T-helper 1 cell treated with Interleukin-12 subunit alpha and Interleukin-12 subunit beta and Interleukin-4 antibody, amounts not matched to agents 30 ng/mL and 1 ng/mL, for 36 hours (primary cell): ENCODE results near the gene MISP3. TPM values are rescaled to one million over a fixed set of nuclear protein-coding genes. Genes with fewer than 3 reads are reported as not detected.

Experiments
- intact Hi-C: fragments of 100-400 bp; cut with micrococcal nuclease; formaldehyde crosslinking; loops from one replicate; pipeline ENCODE4 v1.15.1; 2024
- total RNA-seq: library from RNA; stranded (reverse); gene quantifications from 2 replicates; pipeline ENCODE4 v1.2.3, GENCODE V29; 2022

The MISP3 gene
- total RNA-seq, 1 donor from 2014 or later, result 1.8 TPM

- intact Hi-C loops, result no loop called here
These were observed 5.8 kb downstream of the MISP3 start for GRCh38 chr19:14078411-14078810.

DNA sequence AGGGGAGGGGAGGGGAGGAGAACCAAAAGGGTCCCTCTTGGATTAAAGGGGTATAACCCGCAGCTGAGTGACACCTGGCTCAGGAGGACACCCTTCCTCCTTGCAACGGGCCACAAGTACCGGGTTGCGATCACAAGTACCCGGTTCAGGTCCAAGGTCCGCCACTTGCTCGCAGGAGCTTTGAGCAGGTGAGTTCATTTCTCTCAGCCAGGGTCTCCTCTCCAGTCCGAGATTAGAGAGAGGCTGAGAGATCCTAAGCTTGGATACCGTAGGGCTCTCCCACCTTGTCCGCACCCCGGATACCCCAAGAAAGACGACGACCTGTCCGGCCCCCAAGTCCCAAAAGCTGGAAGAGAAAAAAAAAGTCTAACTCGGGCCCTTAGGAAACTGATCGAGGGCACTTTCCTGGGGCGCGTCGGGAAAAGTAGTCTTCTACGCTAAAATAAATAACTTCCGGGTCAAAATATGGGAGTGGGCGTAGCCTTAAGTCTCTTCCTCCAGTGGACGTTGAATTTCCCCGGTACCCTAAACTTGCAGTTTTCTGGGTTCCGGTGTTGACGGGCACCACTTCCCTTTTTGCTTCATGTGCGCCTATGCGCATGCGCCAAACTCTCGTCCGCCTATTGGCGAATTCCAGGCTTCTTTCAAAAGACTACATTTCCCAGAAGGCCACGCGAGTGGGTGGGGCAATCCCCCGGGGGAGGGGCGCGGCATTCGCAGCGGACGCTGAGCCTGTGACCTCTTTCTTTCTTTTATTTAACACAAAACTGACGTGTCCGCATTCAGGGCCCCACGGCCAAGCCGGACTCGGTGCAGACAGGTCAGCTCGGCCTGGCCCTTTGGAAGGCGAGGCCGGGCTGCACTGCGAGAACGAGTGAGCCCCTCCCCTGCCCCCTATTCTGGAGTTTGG lies 8.6 kb downstream of the MISP3 start:
- intact Hi-C loops, result loop anchor here (1.0 to 2.0 kb wide), 14 partner anchors 8 to 930 kb away; partner anchors contain the start of genes ASF1B, BRME1, C19orf53 and CC2D1A

DNA sequence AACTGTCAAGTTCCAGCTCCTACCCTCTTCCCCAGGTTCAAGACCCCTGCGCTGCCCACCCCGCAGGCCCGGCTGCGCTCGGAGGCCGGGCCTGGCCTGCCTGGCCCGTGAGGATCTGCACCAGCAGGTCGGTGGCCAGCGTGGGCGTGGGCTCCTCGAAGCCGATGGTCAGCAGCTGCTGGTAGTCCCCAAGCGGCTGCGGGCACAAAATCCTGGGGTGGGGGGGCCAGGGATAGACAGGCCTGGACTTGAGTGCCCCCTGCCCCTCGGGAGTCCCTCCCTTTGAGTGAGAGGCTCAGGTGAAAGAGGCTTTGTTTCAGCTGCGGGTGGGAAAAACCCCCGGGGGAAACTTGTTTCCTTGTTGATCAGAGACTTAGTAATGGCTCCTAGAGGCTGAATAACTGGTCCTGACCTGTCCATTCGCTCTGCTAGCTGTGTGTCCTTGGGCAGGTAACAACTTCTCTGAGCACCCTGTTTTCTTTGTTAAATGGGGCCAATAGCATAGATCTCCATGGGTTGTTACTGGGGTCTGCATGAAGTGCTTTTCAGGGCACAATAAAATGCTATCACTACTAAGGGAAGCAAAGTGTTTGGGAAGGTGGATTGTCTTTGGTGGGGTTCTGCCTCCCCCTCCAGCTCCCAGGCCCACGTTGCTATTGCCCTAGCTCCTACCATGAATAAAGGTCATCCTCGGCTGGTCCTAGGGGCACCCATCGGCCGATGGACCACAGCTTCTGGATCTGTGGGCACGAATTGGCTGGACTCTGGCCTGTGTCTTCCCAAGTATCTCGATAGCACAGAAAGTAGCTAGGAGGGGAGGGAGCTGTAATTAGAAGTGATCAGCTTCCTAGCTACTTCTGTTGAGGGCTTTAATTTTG lies 9.4 kb downstream of the MISP3 start:
- intact Hi-C loops, result loop anchor here (1.0 to 2.0 kb wide), 14 partner anchors 9 to 931 kb away; partner anchors contain the start of genes ASF1B, BRME1, C19orf53 and CC2D1A

GRCh38 chr19:14082675-14082960 lies 10.0 kb downstream of the MISP3 start:
- intact Hi-C loops, result no loop called here

DNA sequence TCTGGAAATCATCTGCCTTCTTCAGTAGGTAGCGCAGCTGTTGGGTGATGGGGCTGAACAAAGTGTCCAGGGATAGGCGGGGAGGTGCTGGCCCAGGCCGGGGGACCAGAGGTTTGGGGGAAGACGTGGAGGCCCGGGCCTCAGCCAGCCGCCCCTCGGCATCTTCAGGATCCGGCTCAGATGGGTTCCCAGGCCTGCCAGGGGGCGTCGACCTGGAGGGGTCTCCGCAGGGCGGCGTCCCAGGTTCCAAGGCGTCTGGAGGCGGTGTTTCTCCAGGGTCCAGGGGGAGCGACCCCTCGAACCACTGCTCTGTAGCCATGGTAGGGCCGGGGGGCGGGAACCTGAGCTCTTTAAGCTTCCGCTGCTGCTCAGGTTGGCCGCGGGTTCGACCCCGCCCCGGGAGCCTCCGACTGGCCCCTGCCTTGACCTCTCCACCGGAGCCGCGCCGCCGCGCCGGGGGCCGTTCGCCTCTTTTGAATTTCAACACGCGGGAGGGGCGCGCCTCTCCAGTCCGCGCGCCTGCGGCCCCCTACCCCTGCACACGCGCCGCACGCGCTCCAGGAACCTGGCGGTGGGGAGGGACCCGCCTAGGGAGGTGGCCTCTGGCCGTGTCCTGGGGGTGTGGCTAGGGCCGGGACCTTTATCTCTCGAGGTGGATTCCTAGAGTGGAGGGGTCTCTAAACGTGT lies 12.9 kb downstream of the MISP3 start, which contains the start of gene C19orf67:
TSS of gene C19orf67 (minus strand) at position 475 of the 687 bp plus-strand sequence. CDS start at position 319, 156 bp downstream.
- intact Hi-C loops, result no loop called here

DNA sequence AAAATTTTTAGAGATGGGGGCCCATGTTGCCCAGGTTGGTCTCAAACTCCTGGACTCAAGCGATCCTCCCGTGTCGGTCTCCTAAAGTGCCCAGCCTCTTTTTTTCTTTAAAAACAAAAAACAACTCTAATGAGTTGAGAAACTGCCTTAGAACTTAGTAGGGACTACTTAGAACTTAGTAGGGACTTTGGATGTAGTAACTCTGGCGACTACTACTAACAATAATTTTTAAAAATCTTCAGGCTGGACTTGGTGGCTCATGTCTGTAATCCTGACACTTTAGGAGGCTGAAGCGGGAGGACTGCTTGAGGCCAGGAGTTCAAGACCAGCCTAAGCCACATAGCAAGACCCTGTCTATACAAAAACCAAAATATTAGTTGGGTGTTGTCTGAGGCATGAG lies 13.5 kb downstream of the MISP3 start:
- intact Hi-C loops, result no loop called here

GRCh38 chr19:14088634-14089411 lies 16.2 kb downstream of the MISP3 start:
- intact Hi-C loops, result no loop called here

GRCh38 chr19:14089412-14089661 lies 16.8 kb downstream of the MISP3 start:
- intact Hi-C loops, result no loop called here

- intact Hi-C loops, result loop anchor here (1.0 to 2.0 kb wide), 2 partner anchors 15 to 46 kb away; partner anchors contain the start of gene ASF1B
These were observed 17.3 kb downstream of the MISP3 start for GRCh38 chr19:14089662-14090508.

- intact Hi-C loops, result loop anchor here (1.0 to 2.0 kb wide), 5 partner anchors 9 to 84 kb away; partner anchors contain the start of genes ASF1B, PRKACA and RFX1
These were observed 18.0 kb downstream of the MISP3 start, which contains the start of gene SAMD1 for GRCh38 chr19:14090509-14091080. SAMD1 (minus strand) TSS chr19:14090751.

DNA sequence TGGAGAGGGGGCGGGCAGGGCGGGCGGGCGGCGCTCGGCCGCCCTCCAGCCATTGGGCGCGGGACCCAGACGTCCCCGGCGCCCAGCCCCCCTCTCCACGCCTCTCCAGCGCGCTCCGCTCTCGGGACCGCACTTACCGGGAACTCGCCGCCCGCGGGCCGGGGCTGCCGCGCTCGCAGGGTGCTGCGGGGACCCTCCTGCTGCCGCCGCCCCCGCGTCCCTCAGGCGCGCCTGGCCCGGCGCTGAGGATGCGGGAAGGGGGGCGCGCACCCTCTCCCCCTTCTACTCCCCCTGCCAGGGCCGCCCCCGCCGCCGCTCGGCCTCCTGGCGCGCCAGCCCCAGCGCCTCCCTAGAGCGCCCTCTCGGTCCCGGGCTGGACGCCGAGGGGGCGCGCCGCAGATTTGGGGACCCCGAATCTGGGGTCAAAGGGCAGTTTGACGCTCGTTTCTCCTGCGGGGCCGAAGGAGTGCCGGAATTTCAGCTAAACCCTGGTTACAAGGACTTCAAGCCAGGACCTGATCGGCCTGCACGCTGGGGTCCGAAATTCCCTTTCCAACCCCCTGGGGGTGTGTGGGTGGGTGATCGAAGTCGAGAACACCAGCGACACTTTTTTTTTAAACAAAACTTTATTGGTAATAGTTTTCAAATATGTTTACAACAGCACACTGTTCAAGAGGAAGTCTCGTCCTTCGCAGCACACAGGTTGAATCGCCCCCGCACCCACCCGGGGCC lies 18.7 kb downstream of the MISP3 start:
- intact Hi-C loops, result loop anchor here (1.0 to 2.0 kb wide), 4 partner anchors 10 to 85 kb away; partner anchors contain the start of genes PRKACA and RFX1

- intact Hi-C loops, result loop anchor here (1.0 to 2.0 kb wide), 4 partner anchors 11 to 86 kb away; partner anchors contain the start of genes PRKACA and RFX1
These were observed 19.4 kb downstream of the MISP3 start for GRCh38 chr19:14091813-14092462.

DNA sequence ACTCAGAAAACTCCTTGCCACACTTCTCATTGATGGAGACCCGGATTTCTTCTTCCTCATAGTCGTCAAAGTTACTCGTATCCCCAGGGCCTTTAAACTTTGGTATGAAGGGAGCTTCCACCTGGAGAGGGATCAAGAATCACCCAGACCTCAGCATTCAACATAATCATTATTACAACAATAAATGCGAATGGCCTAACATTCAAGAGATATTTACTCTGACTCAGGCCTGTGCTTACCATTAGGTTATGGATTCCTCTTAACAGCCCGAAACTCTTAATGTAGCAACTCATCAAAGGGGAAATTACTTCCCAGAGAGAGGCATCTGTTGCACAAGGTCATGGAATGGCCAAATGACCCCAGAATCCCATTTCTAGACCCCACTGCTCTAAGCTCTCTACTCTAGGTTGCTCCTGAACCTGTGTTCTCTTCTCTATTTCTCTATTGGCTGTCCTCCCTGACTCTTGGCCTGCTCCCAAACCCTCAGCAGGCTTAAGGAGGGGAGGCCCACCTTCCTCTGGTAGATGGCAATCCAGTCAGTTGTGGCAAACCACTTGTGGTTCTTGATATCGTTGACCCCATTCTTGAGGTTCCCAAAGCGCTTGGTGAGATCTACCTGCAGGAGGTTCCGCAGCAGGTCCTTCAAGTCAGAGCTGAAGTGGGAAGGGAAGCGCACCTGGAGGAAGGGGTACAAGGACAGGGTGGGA lies 20.7 kb downstream of the MISP3 start:
- intact Hi-C loops, result no loop called here

- intact Hi-C loops, result no loop called here
These were observed 22.3 kb downstream of the MISP3 start for GRCh38 chr19:14094854-14095253.

DNA sequence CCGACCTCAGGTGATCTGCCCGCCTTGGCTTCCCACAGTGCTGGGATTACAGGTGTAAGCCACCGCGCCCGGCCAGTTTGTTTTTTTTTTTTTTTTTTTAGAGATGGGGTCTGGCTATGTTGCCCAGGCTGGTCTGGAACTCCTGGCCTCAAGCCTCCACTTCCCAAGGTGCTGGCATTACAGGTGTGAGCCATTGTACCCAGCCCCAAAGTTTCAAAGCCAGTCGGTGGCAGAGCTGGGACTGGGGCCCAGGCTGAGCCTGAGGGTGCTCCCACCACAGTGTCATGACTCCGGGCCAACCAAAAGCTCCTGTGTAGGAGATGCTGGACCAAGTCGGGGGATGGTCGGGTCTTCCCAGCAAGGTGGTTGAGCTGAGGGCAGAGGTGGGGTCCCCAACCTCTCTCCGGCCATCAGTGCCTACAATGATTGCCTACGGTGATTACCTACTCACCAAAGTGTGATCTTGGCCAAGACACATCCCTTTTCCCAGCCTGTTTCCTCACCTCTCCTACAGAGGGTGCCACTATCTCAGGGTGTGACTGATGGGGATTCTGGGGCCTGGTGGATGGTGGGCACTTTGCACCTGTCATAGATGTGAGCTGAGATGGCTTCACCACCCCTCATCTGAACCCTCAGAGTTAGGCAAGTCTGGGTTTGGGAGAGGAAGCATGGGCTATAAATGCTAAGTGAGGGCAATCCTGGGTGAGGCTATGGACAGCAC lies 23.8 kb downstream of the MISP3 start:
- intact Hi-C loops, result no loop called here

- intact Hi-C loops, result no loop called here
These were observed 25.1 kb downstream of the MISP3 start for GRCh38 chr19:14097532-14098151.
